ENCODE measurements around the gene NCR3LG1.

GRCh38 chr11:17331669-17332068, 19.9 kb upstream of the NCR3LG1 start:
- TF ChIP-seq, protein P1, sequence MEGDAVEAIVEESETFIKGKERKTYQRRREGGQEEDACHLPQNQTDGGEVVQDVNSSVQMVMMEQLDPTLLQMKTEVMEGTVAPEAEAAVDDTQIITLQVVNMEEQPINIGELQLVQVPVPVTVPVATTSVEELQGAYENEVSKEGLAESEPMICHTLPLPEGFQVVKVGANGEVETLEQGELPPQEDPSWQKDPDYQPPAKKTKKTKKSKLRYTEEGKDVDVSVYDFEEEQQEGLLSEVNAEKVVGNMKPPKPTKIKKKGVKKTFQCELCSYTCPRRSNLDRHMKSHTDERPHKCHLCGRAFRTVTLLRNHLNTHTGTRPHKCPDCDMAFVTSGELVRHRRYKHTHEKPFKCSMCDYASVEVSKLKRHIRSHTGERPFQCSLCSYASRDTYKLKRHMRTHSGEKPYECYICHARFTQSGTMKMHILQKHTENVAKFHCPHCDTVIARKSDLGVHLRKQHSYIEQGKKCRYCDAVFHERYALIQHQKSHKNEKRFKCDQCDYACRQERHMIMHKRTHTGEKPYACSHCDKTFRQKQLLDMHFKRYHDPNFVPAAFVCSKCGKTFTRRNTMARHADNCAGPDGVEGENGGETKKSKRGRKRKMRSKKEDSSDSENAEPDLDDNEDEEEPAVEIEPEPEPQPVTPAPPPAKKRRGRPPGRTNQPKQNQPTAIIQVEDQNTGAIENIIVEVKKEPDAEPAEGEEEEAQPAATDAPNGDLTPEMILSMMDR (IDR thresholded peaks at IDR 0.05), result no peak
- no peak for TF ChIP-seq POLR2A (IDR thresholded peaks at IDR 0.05)

All from uterus (tissue), 2 donors.